Mammary epithelial cell (primary cell): ENCODE measurements around the gene FBLN2.

Source experiments
- EZH2 ChIP-seq: IDR thresholded peaks from 2 replicates; pipeline ENCODE4 v1.6.1; 2012; ENCODE audit warnings: low read length, inconsistent platforms, borderline replicate concordance
- TF ChIP-seq, protein P1 (sequence below), 2 donors: IDR thresholded peaks in 1 of 2; conservative IDR thresholded peaks in 1 of 2; 2 replicates each; pipeline ENCODE4 v1.5.1; 2011 to 2012; ENCODE audit warnings: inconsistent platforms in 2 of 2, low read length in 2 of 2, mild to moderate bottlenecking in 2 of 2, control low read depth in 1 of 2, low read depth in 1 of 2; ENCODE audit not compliant: insufficient read depth in 1 of 2; ENCODE audit errors: extremely low read depth in 1 of 2

DNA sequence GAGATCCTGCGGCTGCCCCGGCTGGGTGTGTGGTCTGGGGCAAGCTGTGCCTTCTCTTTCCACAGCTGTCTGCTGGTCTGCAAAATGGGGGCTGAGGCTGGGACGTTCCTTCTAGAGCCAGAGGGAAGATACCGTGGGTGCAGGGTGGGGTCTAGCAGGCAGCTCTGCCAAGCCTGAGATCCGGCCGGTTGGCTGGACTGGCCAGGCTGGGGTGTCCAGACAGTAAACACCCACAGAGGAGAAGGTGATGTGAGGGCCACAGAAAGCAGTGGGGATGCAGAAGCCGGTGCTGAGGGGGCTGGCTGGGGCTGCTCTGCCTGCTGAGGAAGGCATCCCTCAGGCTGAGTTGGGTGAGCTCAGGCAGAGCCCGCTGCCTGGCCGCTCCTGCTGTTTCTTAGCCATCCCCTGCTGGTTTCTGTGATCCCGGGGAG is 46.1 kb downstream of the FBLN2 start:
- TF ChIP-seq, protein P1, sequence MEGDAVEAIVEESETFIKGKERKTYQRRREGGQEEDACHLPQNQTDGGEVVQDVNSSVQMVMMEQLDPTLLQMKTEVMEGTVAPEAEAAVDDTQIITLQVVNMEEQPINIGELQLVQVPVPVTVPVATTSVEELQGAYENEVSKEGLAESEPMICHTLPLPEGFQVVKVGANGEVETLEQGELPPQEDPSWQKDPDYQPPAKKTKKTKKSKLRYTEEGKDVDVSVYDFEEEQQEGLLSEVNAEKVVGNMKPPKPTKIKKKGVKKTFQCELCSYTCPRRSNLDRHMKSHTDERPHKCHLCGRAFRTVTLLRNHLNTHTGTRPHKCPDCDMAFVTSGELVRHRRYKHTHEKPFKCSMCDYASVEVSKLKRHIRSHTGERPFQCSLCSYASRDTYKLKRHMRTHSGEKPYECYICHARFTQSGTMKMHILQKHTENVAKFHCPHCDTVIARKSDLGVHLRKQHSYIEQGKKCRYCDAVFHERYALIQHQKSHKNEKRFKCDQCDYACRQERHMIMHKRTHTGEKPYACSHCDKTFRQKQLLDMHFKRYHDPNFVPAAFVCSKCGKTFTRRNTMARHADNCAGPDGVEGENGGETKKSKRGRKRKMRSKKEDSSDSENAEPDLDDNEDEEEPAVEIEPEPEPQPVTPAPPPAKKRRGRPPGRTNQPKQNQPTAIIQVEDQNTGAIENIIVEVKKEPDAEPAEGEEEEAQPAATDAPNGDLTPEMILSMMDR (conservative IDR thresholded peaks at IDR 0.05 in 1 of 2, IDR thresholded peaks at IDR 0.05 in 1 of 2; ENCODE audit: extremely low read depth in 1 of 2, insufficient read depth in 1 of 2, low read depth in 1 of 2, low read length in 2 of 2) = no peak
- TF ChIP-seq EZH2 = no peak
